GM06990 (cell line): ENCODE measurements around the gene FAM118B.

Experiments used
- DNase-seq: peaks from one replicate; pipeline ENCODE4 v3.0.0-alpha.2; 2011; ENCODE audit not compliant: insufficient read length; ENCODE audit errors: extremely low read depth
- H3K27me3 ChIP-seq: replicated peaks from 2 replicates; pipeline ENCODE4 v1.6.0; 2011; ENCODE audit warnings: low read length; ENCODE audit not compliant: control insufficient read depth, insufficient read depth
- H3K36me3 ChIP-seq: 2 replicates; pipeline ENCODE4 v1.5.1; 2011; ENCODE audit warnings: low read length; ENCODE audit not compliant: control insufficient read depth, insufficient read depth
- H3K4me3 ChIP-seq: replicated peaks from 2 replicates; pipeline ENCODE4 v1.5.1; 2011; ENCODE audit warnings: low read depth, mild to moderate bottlenecking, control low read depth, low read length
- CTCF ChIP-seq: IDR thresholded peaks from 2 replicates; pipeline ENCODE4 v1.5.1; 2011; ENCODE audit warnings: low read length, control low read depth, mild to moderate bottlenecking, inconsistent platforms; ENCODE audit not compliant: insufficient read depth, poor library complexity, severe bottlenecking

FAM118B gene

GRCh38 chr11:126226334-126227084 lies 14.9 kb downstream of the FAM118B start:
- H3K36me3 ChIP-seq, result no peaks in the 10 kb centered on the region; the same call in 1 of the 2 replicates
- no peak for DNase-seq
- TF ChIP-seq CTCF, result no peak
- H3K27me3 ChIP-seq, result no peaks in the 10 kb centered on the region
- no peak overlapping the region for H3K4me3 ChIP-seq

GRCh38 chr11:126229858-126230540 lies 18.4 kb downstream of the FAM118B start:
- Histone ChIP-seq H3K27me3 (no peaks in the 10 kb centered on the region), H3K4me3 (no peak overlapping the region), H3K36me3 (no peaks in the 10 kb centered on the region; the same call in 1 of the 2 replicates)
- TF ChIP-seq CTCF, result no peak
- no peak for DNase-seq

- no peak overlapping the region for H3K4me3 ChIP-seq
- TF ChIP-seq CTCF, result no peak
- no peaks in the 10 kb centered on the region; the same call in 1 of the 2 replicates for H3K36me3 ChIP-seq
- DNase-seq, result no peak
- no peaks in the 10 kb centered on the region for H3K27me3 ChIP-seq
These were observed 20.3 kb downstream of the FAM118B start for GRCh38 chr11:126231725-126232459.

DNA sequence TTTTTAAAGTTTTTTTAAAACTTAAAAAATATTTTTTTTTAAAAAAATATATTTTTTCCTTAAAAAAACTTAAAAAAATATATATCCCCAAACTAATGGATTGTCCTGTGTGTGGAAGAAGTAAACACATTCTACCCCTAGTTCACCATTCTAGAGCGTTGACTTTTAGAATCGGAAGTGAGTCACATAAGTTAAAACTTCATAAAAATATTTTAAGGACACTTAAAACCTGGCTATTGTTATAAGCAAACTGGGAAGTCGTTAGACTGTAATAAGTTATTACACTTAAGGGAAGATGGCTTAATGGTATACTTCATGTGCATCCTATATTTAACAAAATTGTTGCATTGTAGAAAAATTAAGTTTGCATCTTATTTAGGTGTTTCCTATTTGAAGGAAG lies 21.1 kb downstream of the FAM118B start:
- DNase-seq, result no peak
- Histone ChIP-seq H3K4me3 (no peak overlapping the region), H3K27me3 (no peaks in the 10 kb centered on the region), H3K36me3 (no peaks in the 10 kb centered on the region; the same call in 1 of the 2 replicates)
- TF ChIP-seq CTCF, result no peak

DNA sequence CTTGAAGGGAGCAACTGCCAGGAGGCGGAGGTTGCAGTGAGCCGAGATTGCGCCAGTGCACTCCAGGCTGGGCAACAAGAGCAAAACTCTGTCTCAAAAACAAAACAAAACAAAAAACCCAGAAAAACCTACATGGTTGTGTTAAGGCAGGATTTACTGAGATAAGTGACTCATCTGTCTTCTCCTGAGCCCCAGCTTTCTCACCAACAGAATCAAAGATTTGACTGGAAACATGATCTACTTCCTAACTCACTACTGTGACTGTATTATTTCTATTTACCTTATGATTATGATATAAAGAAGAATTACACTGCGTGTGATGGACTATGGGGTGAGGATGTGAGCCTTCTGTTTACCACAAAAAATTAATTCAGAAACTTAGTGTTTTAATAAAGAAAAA lies 21.8 kb downstream of the FAM118B start:
- no peak for DNase-seq
- Histone ChIP-seq H3K4me3 (no peak overlapping the region), H3K27me3 (no peaks in the 10 kb centered on the region), H3K36me3 (no peaks in the 10 kb centered on the region; the same call in 1 of the 2 replicates)
- no peak for TF ChIP-seq CTCF
